ENCODE data around the gene ELOA2.
"Not testable (repeated sequence)": the region's sequence is repeated elsewhere in the genome, so short reads cannot be mapped to it uniquely, and the experiment has no call there.

ELOA2 gene

DNA sequence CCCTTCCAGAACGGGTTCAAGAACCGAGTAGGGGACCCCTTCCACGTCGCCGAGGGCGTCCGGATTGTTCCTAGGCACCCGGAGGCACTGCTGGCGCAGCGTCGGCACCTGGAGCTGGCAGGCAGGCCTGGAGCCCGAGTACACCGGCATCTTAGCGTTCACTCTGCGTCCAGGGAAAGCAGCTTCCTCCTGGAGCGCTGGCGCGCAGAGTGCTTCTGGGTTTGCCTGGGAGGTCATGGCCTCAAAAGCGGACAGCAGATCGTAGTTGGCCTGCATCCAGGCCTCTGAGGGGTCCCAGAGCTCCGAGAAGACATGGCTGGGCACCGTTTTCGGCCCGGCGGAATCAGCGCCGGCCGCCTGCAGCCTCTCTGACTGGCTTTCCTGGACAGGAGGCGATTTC, 12.6 kb downstream of the ELOA2 start:
- DNase-seq (ENCODE audit: extremely low read depth in 1 of 2, low read depth in 1 of 2), result not testable (repeated sequence)

DNA sequence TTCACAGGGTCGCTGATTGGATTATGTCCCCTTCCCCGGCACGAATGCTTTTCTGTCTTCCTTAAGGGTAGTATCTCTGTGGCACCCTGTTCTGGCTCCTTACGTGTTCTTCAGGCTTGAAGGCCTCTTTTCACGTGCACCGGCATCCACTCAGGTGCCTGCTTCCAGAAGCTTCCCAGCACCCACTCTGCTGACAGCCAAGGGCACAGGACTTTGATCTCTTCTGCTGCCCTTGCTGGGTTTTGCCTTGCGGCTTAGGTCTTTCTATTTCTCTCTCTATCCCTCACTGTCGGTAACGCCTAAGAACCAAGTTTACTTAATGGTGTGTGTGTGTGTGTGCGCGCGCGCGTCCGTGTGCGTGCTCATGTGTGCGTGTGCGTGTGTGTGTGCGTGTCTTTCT, 14.7 kb downstream of the ELOA2 start:
- DNase-seq (ENCODE audit: extremely low read depth in 1 of 2, low read depth in 1 of 2), result not testable (repeated sequence)

DNA sequence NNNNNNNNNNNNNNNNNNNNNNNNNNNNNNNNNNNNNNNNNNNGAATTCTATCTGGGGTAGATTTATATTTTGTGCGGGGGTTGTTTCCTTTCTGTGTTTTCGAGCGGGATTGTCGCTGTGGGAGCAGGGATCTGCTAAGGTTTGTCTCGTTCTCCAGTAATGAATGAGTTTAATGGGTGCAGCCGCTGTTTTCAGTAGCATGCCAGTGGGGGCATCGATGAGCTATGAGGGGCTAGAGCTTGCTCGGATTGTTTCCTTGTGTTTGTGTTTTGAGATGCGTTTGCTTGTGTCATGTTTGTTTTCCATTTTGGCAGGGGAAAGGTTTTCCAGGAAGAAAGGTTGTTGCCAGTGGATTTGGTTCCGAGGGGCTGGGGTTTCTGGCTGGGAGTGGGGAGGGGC, 15.6 kb downstream of the ELOA2 start:
- DNase-seq (ENCODE audit: extremely low read depth in 1 of 2, low read depth in 1 of 2), result not testable (repeated sequence)

All from stimulated activated CD8-positive, alpha-beta memory T cell treated with anti-CD3 and anti-CD28 coated beads, Interleukin-7, amount 100 ng/mL, for 48 hours (primary cell).